Activated CD4-positive, alpha-beta T cell treated with anti-CD3 and anti-CD28 coated beads, Interleukin-2, amount 50 U/mL, for 16 hours (primary cell): Measurements from ENCODE around the gene BCS1L.

ENCODE experiments used
- DNase-seq: peaks from one replicate; pipeline ENCODE4 v3.0.0-alpha.2; 2020

BCS1L gene

DNA sequence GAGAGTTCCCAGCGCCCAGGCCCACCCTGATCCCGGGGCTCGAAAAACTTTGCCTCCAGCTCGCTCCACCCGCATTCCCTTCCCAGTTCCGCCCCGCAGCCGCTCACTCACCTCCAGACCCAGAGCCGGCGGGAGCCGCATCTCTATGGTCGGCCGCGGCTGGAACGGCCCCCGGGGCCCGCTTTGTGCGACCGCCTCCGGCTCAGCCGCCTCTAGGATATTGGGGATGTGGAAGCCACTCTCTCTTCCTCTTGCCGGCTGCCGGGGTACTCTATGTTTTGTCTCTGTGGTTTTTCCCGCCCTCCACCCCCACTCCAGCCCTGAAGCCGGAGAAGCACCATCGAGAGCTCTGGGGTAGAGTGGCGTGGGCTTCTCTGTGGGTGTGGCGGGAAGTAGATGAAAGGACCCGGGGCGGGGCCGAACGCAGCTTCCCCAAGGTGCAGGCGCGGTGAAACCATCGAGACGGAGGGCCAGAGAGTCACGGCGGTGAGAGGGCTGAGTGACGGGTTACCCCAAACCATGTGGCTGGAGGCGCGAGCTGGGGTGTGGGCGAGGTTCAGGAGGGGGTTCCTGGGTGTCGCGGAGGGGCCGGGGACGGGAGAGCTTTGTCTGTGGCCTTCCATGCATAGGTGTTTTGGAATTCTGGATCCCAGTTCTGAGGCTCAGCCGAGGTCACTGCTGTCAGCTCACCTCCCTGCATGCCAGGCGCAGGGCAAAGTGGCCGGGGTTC lies at the start of gene BCS1L, which contains the start of gene ZNF142:
Gene BCS1L (plus strand): TSS at position 426 of the 730 bp plus-strand sequence. CDS start 1,305 bp downstream, outside the sequence.
Gene ZNF142 (minus strand): TSS at position 366 of the 730 bp plus-strand sequence. CDS start 3,194 bp downstream, outside the sequence.
- peak; percentile 97 for DNase-seq

GRCh38 chr2:218615868-218616315 lies 43.6 kb upstream of the BCS1L start:
- DNase-seq = no peak

- no peak for DNase-seq
These were observed 41.2 kb upstream of the BCS1L start for GRCh38 chr2:218618102-218618860.

GRCh38 chr2:218621007-218621406 lies 38.5 kb upstream of the BCS1L start:
- no peak for DNase-seq

- no peak for DNase-seq
These were observed 36.7 kb upstream of the BCS1L start for GRCh38 chr2:218622606-218623365.

DNA sequence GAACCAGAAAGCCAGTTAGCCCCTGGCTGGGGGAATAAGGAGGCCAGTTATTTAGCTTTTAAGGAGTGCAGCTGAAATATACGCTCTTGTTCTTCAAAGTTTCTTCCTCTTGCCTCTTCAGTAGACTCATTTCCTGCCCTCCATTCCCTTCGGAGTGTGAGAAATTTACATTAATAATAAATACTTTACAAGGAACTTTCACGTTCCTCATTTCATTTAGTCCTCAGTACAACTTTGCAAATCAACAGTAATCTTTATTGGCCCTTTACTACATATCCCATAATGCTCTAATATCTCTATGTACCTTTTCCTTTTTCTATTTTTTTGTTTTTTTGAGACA lies 36.1 kb upstream of the BCS1L start:
- no peak for DNase-seq

GRCh38 chr2:218626369-218626768 lies 33.1 kb upstream of the BCS1L start:
- no peak for DNase-seq

- DNase-seq = no peak
These were observed 31.5 kb upstream of the BCS1L start for GRCh38 chr2:218627939-218628338.

DNA sequence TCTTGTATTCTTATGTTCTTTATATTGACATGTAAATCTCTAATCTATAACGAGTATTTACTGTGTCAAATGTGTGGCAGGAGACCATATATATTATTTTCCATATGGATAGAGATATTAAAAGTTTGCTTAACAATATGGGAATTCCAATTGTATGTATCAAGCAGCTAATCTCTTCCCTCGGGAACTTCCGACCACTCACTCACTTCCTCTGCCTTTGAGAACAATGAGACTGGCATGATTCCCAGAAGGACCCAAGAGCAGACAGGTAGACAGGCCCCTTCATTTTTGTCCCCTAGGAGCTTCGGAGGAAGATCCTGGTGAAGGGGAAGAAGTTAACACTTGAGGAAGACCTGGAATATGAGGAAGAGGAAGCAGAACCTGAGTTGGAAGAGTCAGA lies 27.6 kb upstream of the BCS1L start:
- DNase-seq = no peak

- no peak for DNase-seq
These were observed 23.8 kb upstream of the BCS1L start for GRCh38 chr2:218635719-218636118.

DNA sequence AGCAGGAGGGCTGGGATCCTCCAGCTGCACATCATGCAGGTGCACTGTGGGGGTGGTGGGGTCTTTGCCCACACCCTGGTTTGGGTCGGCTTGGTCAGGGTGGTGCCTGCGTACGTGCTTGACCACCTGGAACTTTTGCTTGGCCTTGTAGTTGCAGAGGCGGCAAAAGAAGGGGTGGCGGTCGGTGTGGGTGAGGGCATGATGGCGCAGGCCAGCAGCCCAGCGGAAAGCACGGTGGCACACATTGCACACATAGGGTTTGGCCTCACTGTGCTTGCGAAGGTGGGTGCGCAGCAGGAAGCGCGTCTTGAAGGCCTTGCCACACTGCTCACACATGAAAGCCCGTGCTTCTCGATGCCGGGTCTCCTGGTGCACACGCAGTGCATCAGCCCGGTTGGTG lies 21.1 kb upstream of the BCS1L start:
- no peak for DNase-seq

GRCh38 chr2:218642121-218642656 lies 17.3 kb upstream of the BCS1L start:
- no peak for DNase-seq

- DNase-seq = no peak
These were observed 16.7 kb upstream of the BCS1L start for GRCh38 chr2:218642786-218643185.

- no peak for DNase-seq
These were observed 15.7 kb upstream of the BCS1L start for GRCh38 chr2:218643751-218644310.

DNA sequence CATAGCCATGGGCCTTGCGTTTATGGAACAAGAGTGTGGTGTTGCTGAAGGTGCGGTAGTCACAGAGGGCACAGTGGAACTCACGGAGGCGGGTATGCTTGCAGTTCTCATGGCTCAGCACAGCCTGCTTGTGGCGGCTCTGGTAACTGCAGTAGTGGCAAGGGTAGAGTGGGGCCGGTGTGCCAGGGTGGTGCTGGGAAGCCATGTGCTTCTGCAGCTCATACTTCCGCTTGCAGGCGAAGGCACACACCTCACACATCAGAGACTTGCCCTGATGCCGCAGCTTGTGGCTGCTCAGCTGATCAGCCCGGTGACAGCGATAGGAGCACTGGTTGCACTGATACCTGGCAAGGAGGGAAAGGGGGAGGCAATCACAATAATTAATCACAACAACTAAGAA lies 14.8 kb upstream of the BCS1L start:
- no peak for DNase-seq

DNA sequence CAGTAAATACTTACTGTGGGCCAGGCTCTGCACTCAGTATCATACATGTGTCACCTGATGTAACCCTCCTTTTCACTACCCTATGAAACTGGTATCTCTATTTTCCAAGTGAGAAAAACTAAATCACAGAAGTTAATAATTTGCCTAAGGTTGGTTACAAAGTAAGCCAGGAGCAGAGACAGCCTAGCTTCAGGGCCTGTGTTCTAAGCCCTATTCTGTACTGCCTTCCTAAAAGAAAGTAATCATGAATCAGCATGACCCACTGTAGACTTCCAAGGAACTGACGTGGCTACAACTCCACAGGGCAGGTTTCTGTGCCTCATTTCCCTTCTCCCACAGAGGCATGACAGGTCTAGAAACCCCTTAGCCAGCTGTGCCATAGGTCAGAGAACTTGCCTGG lies 14.4 kb upstream of the BCS1L start:
- no peak for DNase-seq

- DNase-seq = peak; percentile 56
These were observed 11.2 kb upstream of the BCS1L start for GRCh38 chr2:218648088-218648786.

DNA sequence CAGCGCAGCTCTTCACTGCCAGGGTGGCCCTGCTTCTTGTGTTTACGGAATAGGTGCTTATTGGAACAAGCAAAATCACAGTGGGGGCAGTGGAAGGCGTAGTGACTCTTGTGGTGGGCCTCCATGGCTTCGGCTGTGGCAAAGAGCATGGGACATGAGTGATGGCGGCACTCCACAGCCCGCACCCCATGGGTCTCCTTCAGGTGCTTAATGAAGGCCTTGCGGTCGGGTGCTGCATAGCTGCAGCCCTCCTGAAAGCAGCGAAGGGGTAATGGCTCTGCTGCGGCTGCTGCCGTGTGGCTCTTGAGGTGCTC lies 10.7 kb upstream of the BCS1L start:
- DNase-seq = no peak

DNA sequence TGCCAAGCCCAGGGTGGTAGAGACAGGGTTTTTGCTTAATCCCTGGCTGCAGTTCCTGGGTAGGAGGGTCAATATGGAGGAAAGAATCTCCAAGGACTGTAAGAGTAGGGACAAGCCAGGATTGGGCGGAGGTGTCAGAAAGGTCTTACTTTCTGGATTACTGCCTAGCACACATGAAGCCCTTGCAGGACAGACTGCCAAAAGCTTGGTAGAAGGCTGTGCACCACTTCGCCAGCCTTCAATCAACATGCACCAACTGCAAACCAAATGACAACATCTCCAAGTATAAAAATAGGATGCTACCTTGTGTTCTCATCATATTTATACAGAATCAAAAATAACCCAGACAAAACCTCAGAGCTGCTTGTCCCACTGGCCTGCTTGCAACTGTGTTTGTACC lies 3.7 kb upstream of the BCS1L start:
- no peak for DNase-seq

GRCh38 chr2:218658671-218659257 lies 719 bp upstream of the BCS1L start:
- peak; percentile 54 for DNase-seq

DNA sequence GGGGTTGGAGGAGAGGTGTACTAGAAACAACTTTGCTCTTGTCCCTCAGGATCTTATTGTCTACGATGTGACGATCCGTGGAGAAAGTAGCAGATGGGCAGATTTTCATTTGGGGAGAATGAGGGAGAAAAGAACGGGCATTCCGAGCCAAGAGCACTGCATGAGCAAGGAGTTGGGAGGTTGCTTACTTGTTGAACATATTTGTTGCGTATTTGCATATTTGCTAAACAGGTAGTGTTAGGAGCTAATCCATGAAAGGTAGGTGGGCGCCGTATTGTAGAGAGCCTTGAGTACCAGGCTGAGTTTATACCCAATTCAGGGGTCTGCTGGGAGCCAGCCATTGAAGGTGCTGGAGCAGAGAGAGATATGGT lies 490 bp downstream of the BCS1L start:
- DNase-seq = no peak

GRCh38 chr2:218662377-218662776 lies 2.9 kb downstream of the BCS1L start:
- no peak for DNase-seq
